SK-N-SH (cell line): ENCODE data around the gene TRIP13. TPM values are rescaled to one million over a fixed set of nuclear protein-coding genes. Genes with fewer than 3 reads are reported as not detected.

Experiments
- CTCF ChIA-PET: fragments of 300-600, 350-600 bp; formaldehyde crosslinking; extraction: SDS; loops from one replicate; lab custom pipeline; 2021; lab: Yijun Ruan, JAX
- POLR2A ChIA-PET: fragments of 350-600 bp; sonication (Branson Sonifier 250); formaldehyde crosslinking; extraction: SDS; loops from one replicate; lab custom pipeline; 2020; ENCODE audit warnings: antibody characterized with exemption, inconsistent platforms; lab: Yijun Ruan, JAX
- DNase-seq: peaks from one replicate; pipeline ENCODE4 v3.0.0; 2012
- H2AFZ ChIP-seq: fragments of 200-600 bp; sonication (generic); 2 replicates; pipeline ENCODE4 v1.8.1; 2016; ENCODE audit warnings: antibody characterized with exemption, mild to moderate bottlenecking, low read depth
- H3F3A ChIP-seq: fragments of 200-600 bp; sonication (generic); replicated peaks from 2 replicates; pipeline ENCODE3; 2016; ENCODE audit warnings: antibody characterized with exemption, mild to moderate bottlenecking; ENCODE audit not compliant: insufficient read depth
- H3K27ac ChIP-seq, 2 experiments: fragments of 200-500 bp in 1 of 2; fragments of 200-600 bp in 1 of 2; sonication (Bioruptor generic) in 1 of 2; sonication (generic), shearing (Covaris generic) in 1 of 2; 2 replicates each; pipeline versions ENCODE4 v1.5.1 to v1.6.1; 2014 to 2016; ENCODE audit warnings: low read depth in 2 of 2, inconsistent platforms in 1 of 2, low read length in 1 of 2, mild to moderate bottlenecking in 1 of 2, mixed read lengths in 1 of 2
- H3K27me3 ChIP-seq: fragments of 200-600 bp; sonication (generic), shearing (Covaris generic); 2 replicates; pipeline ENCODE4 v1.6.1; 2016; ENCODE audit warnings: mixed run types; ENCODE audit not compliant: insufficient read depth
- H3K36me3 ChIP-seq, 2 experiments: fragments of 200-500 bp in 1 of 2; fragments of 200-600 bp in 1 of 2; sonication (Bioruptor generic) in 1 of 2; sonication (generic) in 1 of 2; replicated peaks in 1 of 2; 2 replicates each; pipeline versions ENCODE3 to v1.5.1; 2014 to 2016; ENCODE audit warnings: low read length in 1 of 2, mild to moderate bottlenecking in 1 of 2; ENCODE audit not compliant: insufficient read depth in 2 of 2, control insufficient read depth in 1 of 2
- H3K4me1 ChIP-seq, 2 experiments: fragments of 200-500 bp in 1 of 2; fragments of 200-600 bp in 1 of 2; sonication (Bioruptor generic) in 1 of 2; sonication (generic), shearing (Covaris generic) in 1 of 2; 2 replicates each; pipeline versions ENCODE4 v1.5.1 to v1.6.1; 2014 to 2016; ENCODE audit warnings: low read depth in 1 of 2, low read length in 1 of 2, mixed run types in 1 of 2; ENCODE audit not compliant: insufficient read depth in 2 of 2, control insufficient read depth in 1 of 2
- H3K4me2 ChIP-seq: fragments of 200-600 bp; sonication (generic), shearing (Covaris generic); 2 replicates; pipeline ENCODE4 v1.6.1; 2017; ENCODE audit warnings: mixed run types
- H3K4me3 ChIP-seq, 2 experiments: fragments of 200-500 bp in 1 of 2; fragments of 200-600 bp in 1 of 2; sonication (Bioruptor generic) in 1 of 2; sonication (generic), shearing (Covaris generic) in 1 of 2; 2 replicates each; pipeline versions ENCODE4 v1.5.1 to v1.8.1; 2014 to 2016; ENCODE audit warnings: low read depth in 2 of 2, inconsistent platforms in 1 of 2, low read length in 1 of 2, mild to moderate bottlenecking in 1 of 2, mixed read lengths in 1 of 2, moderate library complexity in 1 of 2
- H3K79me2 ChIP-seq: fragments of 200-600 bp; sonication (generic); 2 replicates; pipeline ENCODE4 v1.8.1; 2017; ENCODE audit warnings: mild to moderate bottlenecking; ENCODE audit not compliant: insufficient read depth
- H3K9ac ChIP-seq: fragments of 200-600 bp; sonication (generic); 2 replicates; pipeline ENCODE4 v1.6.1; 2017; ENCODE audit warnings: mixed run types
- H3K9me2 ChIP-seq: fragments of 200-600 bp; sonication (generic); 2 replicates; pipeline ENCODE4 v1.6.1; 2017; ENCODE audit warnings: mixed run types
- H3K9me3 ChIP-seq: fragments of 200-600 bp; sonication (generic); 2 replicates; pipeline ENCODE4 v1.6.1; 2017; ENCODE audit warnings: mixed run types, mild to moderate bottlenecking, moderate library complexity
- H4K20me1 ChIP-seq: fragments of 200-600 bp; sonication (generic); 2 replicates; pipeline ENCODE4 v1.6.1; 2017; ENCODE audit warnings: mild to moderate bottlenecking, mixed run types; ENCODE audit not compliant: insufficient read depth
- CHD2 ChIP-seq: fragments of 150-350 bp; IDR thresholded peaks from 2 replicates; pipeline ENCODE4 v1.6.1; 2018; ENCODE audit warnings: low read length; ENCODE audit not compliant: partially characterized antibody
- CTCF ChIP-seq: fragments of 200-600 bp; sonication (generic); IDR thresholded peaks from 2 replicates; pipeline ENCODE4 v1.6.1; 2017; ENCODE audit warnings: antibody characterized with exemption, mild to moderate bottlenecking, moderate library complexity
- EZH2phosphoT487 ChIP-seq: fragments of 200-600 bp; sonication (generic); IDR thresholded peaks from 2 replicates; pipeline ENCODE4 v1.6.1; 2017; ENCODE audit warnings: low read depth, mixed run types, mild to moderate bottlenecking, antibody characterized with exemption, moderate library complexity, borderline replicate concordance
- FOSL2 ChIP-seq: IDR thresholded peaks from 2 replicates; pipeline ENCODE4 v1.4.0; 2012; ENCODE audit warnings: low read depth, mild to moderate bottlenecking, moderate library complexity, borderline replicate concordance
- FOXJ3 ChIP-seq: sonication (generic); formaldehyde crosslinking; IDR thresholded peaks from 2 replicates; pipeline ENCODE4 v1.5.1; 2020; ENCODE audit warnings: mild to moderate bottlenecking, missing genetic modification reagents
- GATA2 ChIP-seq: sonication (generic); formaldehyde crosslinking; IDR thresholded peaks from 2 replicates; pipeline ENCODE4 v1.5.0; 2020; ENCODE audit warnings: mild to moderate bottlenecking, missing genetic modification reagents
- NFIC ChIP-seq: IDR thresholded peaks from 2 replicates; pipeline ENCODE4 v1.4.0; 2012; ENCODE audit warnings: borderline replicate concordance
- NRF1 ChIP-seq: IDR thresholded peaks from 2 replicates; pipeline ENCODE4 v1.6.1; 2012; ENCODE audit warnings: low read depth, mild to moderate bottlenecking, low read length
- REST ChIP-seq: IDR thresholded peaks from 2 replicates; pipeline ENCODE4 v1.6.1; 2012; ENCODE audit warnings: mild to moderate bottlenecking, low read depth, low read length, moderate library complexity
- SIN3A ChIP-seq: IDR thresholded peaks from 2 replicates; pipeline ENCODE4 v1.6.1; 2012; ENCODE audit warnings: low read depth, mild to moderate bottlenecking, low read length, moderate library complexity, borderline replicate concordance
- SMC3 ChIP-seq: IDR thresholded peaks from 2 replicates; pipeline ENCODE4 v1.6.1; 2012; ENCODE audit warnings: low read depth, low read length, improper control_type of control experiment
- TAF1 ChIP-seq: IDR thresholded peaks from 2 replicates; pipeline ENCODE4 v1.6.1; 2012; ENCODE audit warnings: low read depth, mild to moderate bottlenecking, low read length, moderate library complexity, borderline replicate concordance
- USF2 ChIP-seq: fragments of 150-350 bp; IDR thresholded peaks from 2 replicates; pipeline ENCODE4 v1.6.1; 2017; ENCODE audit warnings: antibody characterized with exemption, low read length, low read depth, borderline replicate concordance
- WGBS: methylation state at CpG from one replicate; pipeline ENCODE4 v1.1.6; 2017; ENCODE audit warnings: low lambda C conversion rate; 5-methylcytosine and 5-hydroxymethylcytosine counted together
- polyA plus RNA-seq, 3 experiments: library from polyadenylated mRNA; depleted of rRNA; stranded (reverse); fragments of >200 nt; gene quantifications; 2 replicates each; pipeline ENCODE4 v1.2.3, GENCODE V29; 2012
- TF ChIP-seq, protein P1 (sequence below): IDR thresholded peaks from 2 replicates; pipeline ENCODE4 v1.4.0; 2012; ENCODE audit warnings: low read depth, borderline replicate concordance
- TF ChIP-seq, protein P2 (sequence below): IDR thresholded peaks from 2 replicates; pipeline ENCODE4 v1.4.0; 2012; ENCODE audit warnings: low read depth, borderline replicate concordance

TRIP13 gene
- polyA plus RNA-seq, 1 of the 3 experiments (the other 2 are of a cell fraction) = 24.1 TPM

GRCh38 chr5:859798-860296 lies 32.8 kb upstream of the TRIP13 start:
- POLR2A ChIA-PET = no interaction called here
- peaks cover 0 to 27% of the 10 kb centered on the region in 2 experiments for H3K36me3 ChIP-seq
- H3K79me2 ChIP-seq = no peaks in the 10 kb centered on the region
- no peaks in the 10 kb centered on the region for H3K9me3 ChIP-seq
- H3K9me2 ChIP-seq = no peaks in the 10 kb centered on the region
- H3K27ac ChIP-seq = no peak overlapping the region
- H2AFZ ChIP-seq = no peak overlapping the region
- H3K4me1 ChIP-seq = no peaks in the 10 kb centered on the region
- WGBS = 89% methylated on average over 6 of the region's 16 CpGs
- CTCF ChIA-PET = interaction anchor here (1.0 kb wide), 1 partner anchor 16 kb away, joined by 3 read pairs; no protein-coding TSS in a partner anchor
- H3K27me3 ChIP-seq = peaks cover 6% of the 10 kb centered on the region; the same call in 1 of the 2 replicates
- no peak overlapping the region for H3K4me2 ChIP-seq
- H3K9ac ChIP-seq = no peak overlapping the region
- H3F3A ChIP-seq = no peaks in the 10 kb centered on the region
- TF ChIP-seq NRF1 (no peak), SMC3 (no peak), NFIC (no peak), FOXJ3 (no peak), TAF1 (no peak), GATA2 (CRISPR knock-in tag) (no peak), CTCF (no peak), CHD2 (no peak), USF2 (no peak), EZH2phosphoT487 (no peak), SIN3A (no peak), REST (no peak), FOSL2 (no peak)
- TF ChIP-seq, protein P1, sequence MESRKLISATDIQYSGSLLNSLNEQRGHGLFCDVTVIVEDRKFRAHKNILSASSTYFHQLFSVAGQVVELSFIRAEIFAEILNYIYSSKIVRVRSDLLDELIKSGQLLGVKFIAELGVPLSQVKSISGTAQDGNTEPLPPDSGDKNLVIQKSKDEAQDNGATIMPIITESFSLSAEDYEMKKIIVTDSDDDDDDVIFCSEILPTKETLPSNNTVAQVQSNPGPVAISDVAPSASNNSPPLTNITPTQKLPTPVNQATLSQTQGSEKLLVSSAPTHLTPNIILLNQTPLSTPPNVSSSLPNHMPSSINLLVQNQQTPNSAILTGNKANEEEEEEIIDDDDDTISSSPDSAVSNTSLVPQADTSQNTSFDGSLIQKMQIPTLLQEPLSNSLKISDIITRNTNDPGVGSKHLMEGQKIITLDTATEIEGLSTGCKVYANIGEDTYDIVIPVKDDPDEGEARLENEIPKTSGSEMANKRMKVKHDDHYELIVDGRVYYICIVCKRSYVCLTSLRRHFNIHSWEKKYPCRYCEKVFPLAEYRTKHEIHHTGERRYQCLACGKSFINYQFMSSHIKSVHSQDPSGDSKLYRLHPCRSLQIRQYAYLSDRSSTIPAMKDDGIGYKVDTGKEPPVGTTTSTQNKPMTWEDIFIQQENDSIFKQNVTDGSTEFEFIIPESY = no peak
- TF ChIP-seq, protein P2, sequence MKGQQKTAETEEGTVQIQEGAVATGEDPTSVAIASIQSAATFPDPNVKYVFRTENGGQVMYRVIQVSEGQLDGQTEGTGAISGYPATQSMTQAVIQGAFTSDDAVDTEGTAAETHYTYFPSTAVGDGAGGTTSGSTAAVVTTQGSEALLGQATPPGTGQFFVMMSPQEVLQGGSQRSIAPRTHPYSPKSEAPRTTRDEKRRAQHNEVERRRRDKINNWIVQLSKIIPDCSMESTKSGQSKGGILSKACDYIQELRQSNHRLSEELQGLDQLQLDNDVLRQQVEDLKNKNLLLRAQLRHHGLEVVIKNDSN = no peak
- no peak for DNase-seq
- no peaks in the 10 kb centered on the region for H4K20me1 ChIP-seq
- no peak overlapping the region for H3K4me3 ChIP-seq
